ENCODE measurements around the gene KCTD11. TPM values are rescaled to one million over a fixed set of nuclear protein-coding genes. Genes with fewer than 3 reads are reported as not detected.

KCTD11 gene
- total and polyA plus RNA-seq, 2 of the 13 experiments (the other 11 are each of a cell fraction or from before 2014, with no cell fraction given) = 1.6 to 2.6 TPM

GRCh38 chr17:7314719-7315569 lies 37.0 kb upstream of the KCTD11 start, which contains the start of gene GPS2 (continued):
- TF ChIP-seq ZNF34 (CRISPR knock-in tag; IDR thresholded peaks at IDR 0.05; ENCODE audit: borderline replicate concordance) = peak; percentile 92; the same call in 1 of the 2 replicates
- no peak for TF ChIP-seq ZNF235 (CRISPR knock-in tag; IDR thresholded peaks at IDR 0.05; ENCODE audit: borderline replicate concordance)
- TF ChIP-seq PAWR (CRISPR knock-in tag; IDR thresholded peaks at IDR 0.05; ENCODE audit: borderline replicate concordance) = no peak
- TF ChIP-seq ZNF562 (CRISPR knock-in tag; IDR thresholded peaks at IDR 0.05; ENCODE audit: borderline replicate concordance) = no peak
- TF ChIP-seq ZC3H4 (CRISPR knock-in tag; IDR thresholded peaks at IDR 0.05; ENCODE audit: borderline replicate concordance) = no peak
- no peak for TF ChIP-seq ZNF468 (CRISPR knock-in tag; IDR thresholded peaks at IDR 0.05)
- TF ChIP-seq TEF (CRISPR knock-in tag; IDR thresholded peaks at IDR 0.05) = peak; percentile 43; the same call in 1 of the 2 replicates
- TF ChIP-seq TOPORS (CRISPR knock-in tag; IDR thresholded peaks at IDR 0.05) = peak; percentile 93
- no peak for TF ChIP-seq ZNF17 (CRISPR knock-in tag; IDR thresholded peaks at IDR 0.05)
- TF ChIP-seq ZNF777 (CRISPR knock-in tag; IDR thresholded peaks at IDR 0.05) = peak; percentile 87
- no peak for TF ChIP-seq ZNF10 (CRISPR knock-in tag; IDR thresholded peaks at IDR 0.05; ENCODE audit: borderline replicate concordance, low read depth)
- no peak for TF ChIP-seq ZFP62 (CRISPR knock-in tag; IDR thresholded peaks at IDR 0.05)
- TF ChIP-seq FOXP4 (CRISPR knock-in tag; IDR thresholded peaks at IDR 0.05) = peak; percentile 58; the same call in 1 of the 2 replicates
- TF ChIP-seq ZNF484 (CRISPR knock-in tag; IDR thresholded peaks at IDR 0.05; ENCODE audit: borderline replicate concordance, low read depth) = no peak
- no peak for TF ChIP-seq ZMAT3 (CRISPR knock-in tag; conservative IDR thresholded peaks at IDR 0.05)
- TF ChIP-seq GMEB2 (CRISPR knock-in tag; IDR thresholded peaks at IDR 0.05; ENCODE audit: low read depth) = peak; percentile 83
- TF ChIP-seq ZNF441 (CRISPR knock-in tag; IDR thresholded peaks at IDR 0.05; ENCODE audit: borderline replicate concordance) = no peak
- TF ChIP-seq MNT (IDR thresholded peaks at IDR 0.05) = no peak
- TF ChIP-seq TCF7 (IDR thresholded peaks at IDR 0.05; ENCODE audit: low read depth) = no peak; the same call in 1 of the 2 replicates
- TF ChIP-seq TRIM22 (IDR thresholded peaks at IDR 0.05) = no peak
- TF ChIP-seq ZNF75D (CRISPR knock-in tag; IDR thresholded peaks at IDR 0.05; ENCODE audit: borderline replicate concordance) = no peak
- TF ChIP-seq ZNF737 (CRISPR knock-in tag; IDR thresholded peaks at IDR 0.05; ENCODE audit: borderline replicate concordance) = no peak
- TF ChIP-seq ZBTB38 (CRISPR knock-in tag; IDR thresholded peaks at IDR 0.05) = peak; percentile 79; the same call in 1 of the 2 replicates
